HCT116 (cell line): ENCODE measurements around the gene SYNJ1. TPM values are rescaled to one million over a fixed set of nuclear protein-coding genes. Genes with fewer than 3 reads are reported as not detected.

ENCODE experiments used
- ATAC-seq: fragments of 200-7000 bp; cut with Tn5 transposase; 2 replicates; pipeline ENCODE4 v1.9.1; 2020; ENCODE audit warnings: mild to moderate bottlenecking, moderate library complexity
- BruUV-seq: library from RNA; stranded (reverse); fragments of 400-500 nt; replicated peaks from 2 replicates; lab custom pipeline; 2021; lab: Mats Ljungman, UMichigan
- CTCF ChIA-PET: fragments of 300-600 bp; sonication (Branson Sonifier 250); formaldehyde crosslinking; loops from one replicate; lab custom pipeline; 2021; ENCODE audit warnings: antibody characterized with exemption; lab: Charles Lee
- POLR2A ChIA-PET: fragments of 300-600, 350-600 bp; sonication (Branson Sonifier 250); formaldehyde crosslinking; loops from one replicate; lab custom pipeline; 2021; ENCODE audit warnings: antibody characterized with exemption; lab: Charles Lee
- RAD21 ChIA-PET, 2 experiments: fragments of 300-600 bp; sonication (Branson Sonifier 250); formaldehyde crosslinking; loops; one replicate each; lab custom pipeline; 2023; ENCODE audit warnings: low total read pairs in 2 of 2; ENCODE audit not compliant: uncharacterized antibody in 2 of 2, unreplicated experiment in 2 of 2, low non-redundant PET in 1 of 2; lab: Charles Lee
- DNase-seq: peaks from one replicate; pipeline ENCODE4 v3.0.0-alpha.2; 2010; ENCODE audit warnings: low read depth, low spot score
- H2AFZ ChIP-seq: fragments of 200-600 bp; shearing (Covaris generic), sonication (generic); 2 replicates; pipeline ENCODE4 v1.6.1; 2017; ENCODE audit warnings: low read depth, mixed run types, mixed read lengths, antibody characterized with exemption, low read length; ENCODE audit not compliant: poor library complexity, severe bottlenecking
- H3K27ac ChIP-seq: 2 replicates; pipeline ENCODE4 v1.5.1; 2012; ENCODE audit warnings: low read depth, low read length
- H3K27me3 ChIP-seq: fragments of 200-600 bp; sonication (generic); 2 replicates; pipeline ENCODE4 v1.6.1; 2016; ENCODE audit warnings: mixed run types, low read length, mixed read lengths; ENCODE audit not compliant: insufficient read depth
- H3K36me3 ChIP-seq, 2 experiments: fragments of 200-500 bp in 1 of 2; fragments of 200-600 bp in 1 of 2; sonication (Bioruptor generic) in 1 of 2; sonication (generic) in 1 of 2; 2 replicates each; pipeline versions ENCODE4 v1.5.1 to v1.6.1; 2014 to 2016; ENCODE audit warnings: low read length in 2 of 2, inconsistent platforms in 1 of 2, mixed read lengths in 1 of 2, mixed run types in 1 of 2; ENCODE audit not compliant: insufficient read depth in 2 of 2, control insufficient read depth in 1 of 2
- H3K4me1 ChIP-seq, 2 experiments: fragments of 200-600 bp in 1 of 2; sonication (generic) in 1 of 2; 2 replicates each; pipeline versions ENCODE4 v1.5.1 to v1.6.1; 2012 to 2017; ENCODE audit warnings: low read length in 2 of 2, inconsistent platforms in 1 of 2, mild to moderate bottlenecking in 1 of 2, mixed read lengths in 1 of 2, mixed run types in 1 of 2, moderate library complexity in 1 of 2; ENCODE audit not compliant: insufficient read depth in 2 of 2, control insufficient read depth in 1 of 2
- H3K4me2 ChIP-seq: fragments of 200-600 bp; sonication (generic); 2 replicates; pipeline ENCODE4 v1.6.1; 2017; ENCODE audit warnings: mixed run types, low read length, mixed read lengths
- H3K4me3 ChIP-seq, 2 experiments: fragments of 200-600 bp in 1 of 2; sonication (generic) in 1 of 2; replicated peaks in 1 of 2; 2 replicates each; pipeline ENCODE4 v1.5.1; 2011 to 2016; ENCODE audit warnings: low read length in 2 of 2, control low read depth in 1 of 2, low read depth in 1 of 2, mild to moderate bottlenecking in 1 of 2, mixed read lengths in 1 of 2, mixed run types in 1 of 2
- H3K79me2 ChIP-seq: fragments of 200-600 bp; sonication (generic); 2 replicates; pipeline ENCODE4 v1.6.1; 2017; ENCODE audit warnings: mild to moderate bottlenecking, mixed run types, low read length, moderate library complexity, mixed read lengths; ENCODE audit not compliant: insufficient read depth
- H3K9ac ChIP-seq: fragments of 200-600 bp; sonication (generic); 2 replicates; pipeline ENCODE4 v1.6.1; 2016; ENCODE audit warnings: low read length, mixed read lengths
- H3K9me2 ChIP-seq: fragments of 200-600 bp; sonication (generic), shearing (Covaris generic); 2 replicates; pipeline ENCODE4 v1.6.1; 2017; ENCODE audit warnings: mixed run types, mild to moderate bottlenecking, moderate library complexity; ENCODE audit not compliant: insufficient read depth
- H3K9me3 ChIP-seq, 2 experiments: fragments of 200-500 bp in 1 of 2; fragments of 200-600 bp in 1 of 2; sonication (Bioruptor generic) in 1 of 2; sonication (generic) in 1 of 2; 2 replicates each; pipeline ENCODE4 v1.6.1; 2014 to 2017; ENCODE audit warnings: low read length in 2 of 2, mixed read lengths in 2 of 2, inconsistent platforms in 1 of 2, low read depth in 1 of 2, mild to moderate bottlenecking in 1 of 2, mixed run types in 1 of 2, moderate library complexity in 1 of 2; ENCODE audit not compliant: control insufficient read depth in 1 of 2, insufficient read depth in 1 of 2
- H4K20me1 ChIP-seq: fragments of 200-600 bp; sonication (generic), shearing (Covaris generic); 2 replicates; pipeline ENCODE4 v1.6.1; 2017; ENCODE audit warnings: mixed run types, mild to moderate bottlenecking, moderate library complexity; ENCODE audit not compliant: insufficient read depth
- ATF3 ChIP-seq: IDR thresholded peaks from 2 replicates; pipeline ENCODE4 v1.6.1; 2012
- CBX3 ChIP-seq: IDR thresholded peaks from 2 replicates; pipeline ENCODE4 v1.6.1; 2012; ENCODE audit warnings: low read depth
- CEBPB ChIP-seq: IDR thresholded peaks from 2 replicates; pipeline ENCODE4 v1.6.1; 2012; ENCODE audit warnings: low read depth
- CTCF ChIP-seq, 3 experiments: fragments of 200-600 bp in 1 of 3; sonication (generic) in 1 of 3; IDR thresholded peaks in 2 of 3; conservative IDR thresholded peaks in 1 of 3; 2 replicates each; pipeline ENCODE4 v1.5.1; 2012 to 2017; ENCODE audit warnings: low read depth in 2 of 3, low read length in 2 of 3, antibody characterized with exemption in 1 of 3, borderline replicate concordance in 1 of 3, control low read depth in 1 of 3, mild to moderate bottlenecking in 1 of 3, mixed read lengths in 1 of 3, mixed run types in 1 of 3, moderate library complexity in 1 of 3; ENCODE audit not compliant: insufficient read depth in 1 of 3
- EGR1 ChIP-seq: IDR thresholded peaks from 2 replicates; pipeline ENCODE4 v1.6.1; 2012; ENCODE audit warnings: low read depth
- ELF1 ChIP-seq: IDR thresholded peaks from 2 replicates; pipeline ENCODE4 v1.6.1; 2012; ENCODE audit warnings: low read depth, borderline replicate concordance
- EZH2phosphoT487 ChIP-seq: fragments of 200-600 bp; IDR thresholded peaks from 2 replicates; pipeline ENCODE4 v1.6.1; 2018; ENCODE audit warnings: antibody characterized with exemption, borderline replicate concordance
- POLR2A ChIP-seq: IDR thresholded peaks from 2 replicates; pipeline ENCODE4 v1.7.0; 2011; ENCODE audit warnings: borderline replicate concordance; ENCODE audit not compliant: insufficient read depth, insufficient read length; ENCODE audit errors: extremely low read depth
- RAD21 ChIP-seq: IDR thresholded peaks from 2 replicates; pipeline ENCODE4 v1.6.1; 2012; ENCODE audit warnings: low read depth, mild to moderate bottlenecking
- SIN3A ChIP-seq: IDR thresholded peaks from 2 replicates; pipeline ENCODE4 v1.6.1; 2012; ENCODE audit warnings: low read depth
- SP1 ChIP-seq: IDR thresholded peaks from 2 replicates; pipeline ENCODE4 v1.6.1; 2012; ENCODE audit warnings: low read depth
- SRF ChIP-seq: IDR thresholded peaks from 2 replicates; pipeline ENCODE4 v1.6.1; 2012; ENCODE audit warnings: low read depth
- ZBTB33 ChIP-seq: IDR thresholded peaks from 2 replicates; pipeline ENCODE4 v1.6.1; 2011; ENCODE audit warnings: mild to moderate bottlenecking, low read length, moderate library complexity; ENCODE audit not compliant: insufficient replicate concordance; ENCODE audit errors: extremely low read depth
- ZFX ChIP-seq: fragments of 450-650 bp; IDR thresholded peaks from 2 replicates; pipeline ENCODE4 v1.6.1; 2017
- intact Hi-C: fragments of 100-400 bp; cut with micrococcal nuclease; formaldehyde crosslinking; loops from 2 replicates; pipeline ENCODE4 v1.10.0; 2022
- total RNA-seq: library from RNA; stranded (reverse); gene quantifications from one replicate; pipeline ENCODE4 v1.2.1, GENCODE V29; 2021; ENCODE audit not compliant: unreplicated experiment

Gene SYNJ1
- total RNA-seq, 1 experiment from 2014 or later, result 7.2 TPM

- DNase-seq (no peak), ATAC-seq (no peak)
- Histone ChIP-seq H3K27me3 (no peaks in the 10 kb centered on the region), H3K9me2 (no peaks in the 10 kb centered on the region), H3K27ac (no peak overlapping the region), H3K4me1 (no peaks in the 10 kb centered on the region), H3K9me3 (no peaks in the 10 kb centered on the region), H3K4me3 (no peak overlapping the region), H3K36me3 (no peaks in the 10 kb centered on the region), H2AFZ (no peak overlapping the region), H4K20me1 (no peaks in the 10 kb centered on the region), H3K9ac (no peak overlapping the region), H3K79me2 (no peaks in the 10 kb centered on the region), H3K4me2 (no peak overlapping the region)
- TF ChIP-seq EZH2phosphoT487 (no peak), POLR2A (no peak), EGR1 (no peak), ATF3 (no peak), RAD21 (no peak), SRF (no peak), CTCF (IDR thresholded peaks at IDR 0.05 in 2 of 3, conservative IDR thresholded peaks at IDR 0.05 in 1 of 3; ENCODE audit: borderline replicate concordance in 1 of 3, insufficient read depth in 1 of 3, low read depth in 2 of 3, low read length in 2 of 3) (no peak), ZBTB33 (no peak), CBX3 (no peak), CEBPB (no peak), SP1 (no peak), ZFX (no peak), ELF1 (no peak), SIN3A (no peak)
- intact Hi-C loops, result no loop called here
- ChIA-PET POLR2A (no interaction called here), RAD21 (no interaction called here), CTCF (no interaction called here)
- BruUV-seq, result no TSS peak
These were observed 143.3 kb downstream of the SYNJ1 start for GRCh38 chr21:32584472-32584871.
